K562 (cell line): ENCODE data around the gene PLPP4. TPM values are rescaled to one million over a fixed set of nuclear protein-coding genes. Genes with fewer than 3 reads are reported as not detected.

ENCODE experiments used
- ATAC-seq: fragments of 200-7000 bp; cut with Tn5 transposase; 3 replicates; pipeline ENCODE4 v1.9.1; 2020; ENCODE audit warnings: moderate library complexity
- BruUV-seq: library from RNA; stranded (reverse); fragments of 400-500 nt; replicated peaks from 2 replicates; lab custom pipeline; 2021; lab: Mats Ljungman, UMichigan
- CTCF ChIA-PET: fragments of 300-600 bp; formaldehyde crosslinking; extraction: SDS; loops from one replicate; lab custom pipeline; 2021; ENCODE audit warnings: low intra/inter-chr PET ratio; lab: Yijun Ruan, JAX
- POLR2A ChIA-PET: fragments of 300-600, 350-650 bp; sonication (Branson Sonifier 250); formaldehyde crosslinking; extraction: SDS; loops from one replicate; lab custom pipeline; 2021; ENCODE audit warnings: antibody characterized with exemption, inconsistent platforms; lab: Yijun Ruan, JAX
- DNase-seq, 4 experiments: peaks; one replicate each; pipeline versions ENCODE4 v3.0.0 to v3.0.0-alpha.2; 2011 to 2018; ENCODE audit warnings: low spot score in 3 of 4, mixed read lengths in 3 of 4; ENCODE audit errors: extremely low read depth in 1 of 4
- FAIRE-seq: peaks from 2 replicates; lab custom pipeline; 2011; peaks lifted over from hg19 to GRCh38; lab: Jason Lieb, UNC
- H2AFZ ChIP-seq: 2 replicates; pipeline ENCODE4 v1.6.0; 2011; ENCODE audit warnings: low read depth, low read length, control low read depth, inconsistent platforms
- H3K27ac ChIP-seq: fragments of 200-600 bp; 3 replicates; pipeline ENCODE4 v1.8.0; 2011; ENCODE audit warnings: low read depth, mild to moderate bottlenecking, control low read depth, inconsistent platforms, low read length, moderate library complexity, mixed read lengths; ENCODE audit errors: extremely low read depth
- H3K27me3 ChIP-seq, 2 experiments: fragments of 300-600 bp in 1 of 2; 2 replicates in 1 of 2; 3 replicates in 1 of 2; pipeline versions ENCODE4 v1.6.0 to v1.8.0; 2011; ENCODE audit warnings: inconsistent platforms in 2 of 2, low read length in 2 of 2, mild to moderate bottlenecking in 1 of 2, mixed read lengths in 1 of 2, moderate library complexity in 1 of 2; ENCODE audit not compliant: control insufficient read depth in 2 of 2, insufficient read depth in 2 of 2
- H3K36me3 ChIP-seq: fragments of 300-600 bp; 3 replicates; pipeline ENCODE4 v1.8.0; 2011; ENCODE audit warnings: mild to moderate bottlenecking, low read length, inconsistent platforms; ENCODE audit not compliant: control insufficient read depth, insufficient read depth
- H3K4me1 ChIP-seq, 2 experiments: fragments of 200-600 bp in 1 of 2; replicated peaks in 1 of 2; 2 replicates in 1 of 2; 3 replicates in 1 of 2; pipeline versions ENCODE4 v1.5.1 to v1.8.0; 2011; ENCODE audit warnings: inconsistent platforms in 2 of 2, low read length in 2 of 2, mild to moderate bottlenecking in 1 of 2, mixed read lengths in 1 of 2, moderate library complexity in 1 of 2; ENCODE audit not compliant: control insufficient read depth in 2 of 2, insufficient read depth in 2 of 2
- H3K4me2 ChIP-seq: 2 replicates; pipeline ENCODE4 v1.6.1; 2011; ENCODE audit warnings: low read length, control low read depth, inconsistent platforms, mixed read lengths; ENCODE audit not compliant: insufficient read depth
- H3K4me3 ChIP-seq: fragments of 200-600 bp; sonication (generic), shearing (Covaris generic); 2 replicates; pipeline ENCODE4 v1.5.1; 2016; ENCODE audit warnings: control low read depth, inconsistent platforms
- H3K79me2 ChIP-seq: fragments of 200-600 bp; 3 replicates; pipeline ENCODE4 v1.8.0; 2011; ENCODE audit warnings: low read length, inconsistent platforms; ENCODE audit not compliant: control insufficient read depth, insufficient read depth
- H3K9ac ChIP-seq, 2 experiments: 2 replicates each; pipeline versions ENCODE4 v1.6.0 to v1.6.1; 2011; ENCODE audit warnings: low read depth in 2 of 2, low read length in 2 of 2, control low read depth in 1 of 2, inconsistent platforms in 1 of 2, mild to moderate bottlenecking in 1 of 2, mixed read lengths in 1 of 2; ENCODE audit not compliant: insufficient read depth in 1 of 2
- H3K9me1 ChIP-seq: one replicate; pipeline ENCODE4 v1.6.0; 2011; ENCODE audit warnings: inconsistent platforms, mild to moderate bottlenecking, low read length, moderate library complexity; ENCODE audit not compliant: control insufficient read depth, insufficient read depth
- H3K9me3 ChIP-seq: replicated peaks from 2 replicates; pipeline ENCODE4 v1.5.1; 2011; ENCODE audit warnings: low read depth, low read length, inconsistent platforms; ENCODE audit not compliant: control insufficient read depth, insufficient read depth
- H4K20me1 ChIP-seq: replicated peaks from 2 replicates; pipeline ENCODE4 v1.6.1; 2011; ENCODE audit warnings: low read length, inconsistent platforms, mixed read lengths; ENCODE audit not compliant: control insufficient read depth, insufficient read depth
- BRF1 ChIP-seq: IDR thresholded peaks from 3 replicates; pipeline ENCODE4 v1.6.1; 2011; ENCODE audit warnings: borderline replicate concordance, mild to moderate bottlenecking; ENCODE audit not compliant: insufficient read length; ENCODE audit errors: extremely low read depth
- CHD4 ChIP-seq: fragments of 200-600 bp; sonication (generic); IDR thresholded peaks from 3 replicates; pipeline ENCODE4 v1.6.1; 2012; ENCODE audit warnings: low read depth, mild to moderate bottlenecking, mixed read lengths, low read length, inconsistent platforms; ENCODE audit not compliant: insufficient read depth, insufficient replicate concordance, poor library complexity, severe bottlenecking
- CREB1 ChIP-seq, 2 experiments: sonication (generic) in 1 of 2; formaldehyde crosslinking in 1 of 2; IDR thresholded peaks; 2 replicates each; pipeline versions ENCODE4 v1.6.1 to v1.8.0; 2012 to 2022; ENCODE audit warnings: inconsistent platforms in 1 of 2, mild to moderate bottlenecking in 1 of 2, missing genetic modification reagents in 1 of 2, moderate library complexity in 1 of 2
- EHMT2 ChIP-seq: fragments of 450-650 bp; IDR thresholded peaks from 2 replicates; pipeline ENCODE4 v1.6.1; 2018; ENCODE audit warnings: antibody characterized with exemption
- U2AF1 ChIP-seq: fragments of 200-400 bp; formaldehyde crosslinking; optimal IDR thresholded peaks from 2 replicates; pipeline ENCODE3; 2017; ENCODE audit warnings: mild to moderate bottlenecking, low read depth, low read length, moderate library complexity
- ZHX1 ChIP-seq: fragments of 150-350 bp; conservative IDR thresholded peaks from 2 replicates; pipeline ENCODE4 v1.6.1; 2014; ENCODE audit warnings: low read length
- WGBS: fragments of 100-300 bp; shearing (Covaris generic); methylation state at CpG from one replicate; pipeline ENCODE4 v1.1.6; 2016; ENCODE audit warnings: low coverage, mixed read lengths; ENCODE audit not compliant: insufficient coverage; ENCODE audit errors: missing lambda C conversion rate; 5-methylcytosine and 5-hydroxymethylcytosine counted together
- in situ Hi-C: fragments of 300-500 bp; cut with MboI; formaldehyde crosslinking; loops from 4 replicates; pipeline ENCODE4 v1.15.0; 2018; ENCODE audit warnings: inconsistent platforms, mixed read lengths
- intact Hi-C: fragments of 100-400 bp; cut with micrococcal nuclease; formaldehyde crosslinking; loops from 2 replicates; pipeline ENCODE4 v1.14.2; 2022
- polyA plus RNA-seq, 8 experiments: library from polyadenylated mRNA; depleted of rRNA in 4 of 8; stranded (reverse) in 5 of 8; unstranded in 3 of 8; fragments of >200 nt; fragmentation: Nextera tagmentation in 2 of 8; fragmentation: Illumina TruSeq in 1 of 8; extraction: Ambion mirVana in 2 of 8; extraction: Trizol in 1 of 8; gene quantifications; 2 replicates each; pipeline versions ENCODE4 v1.2.1 to v1.2.3, GENCODE V29; 2011 to 2014; ENCODE audit warnings: inconsistent platforms in 1 of 8, missing spikeins in 1 of 8
- total RNA-seq, 7 experiments: library from RNA; depleted of rRNA in 6 of 7; stranded (reverse); fragments of >200 nt in 6 of 7; fragmentation: Illumina TruSeq in 2 of 7; extraction: Trizol in 2 of 7; gene quantifications; 2 replicates each; pipeline versions ENCODE4 v1.2.1 to v1.2.3, GENCODE V29; 2011 to 2021; ENCODE audit warnings: low replicate concordance in 1 of 7
- TF ChIP-seq, protein P1 (sequence below): IDR thresholded peaks from 2 replicates; pipeline ENCODE4 v1.6.1; 2014; ENCODE audit warnings: antibody characterized with exemption
- TF ChIP-seq, protein P2 (sequence below): fragments of 200-400 bp; formaldehyde crosslinking; IDR thresholded peaks from 2 replicates; pipeline ENCODE4 v1.6.1; 2017; ENCODE audit warnings: mild to moderate bottlenecking, low read depth, low read length, moderate library complexity
- TF ChIP-seq, protein P3 (sequence below): sonication (generic); formaldehyde crosslinking; IDR thresholded peaks from 2 replicates; pipeline ENCODE4 v1.8.0; 2022; ENCODE audit warnings: mild to moderate bottlenecking, low read depth, missing genetic modification reagents
- TF ChIP-seq, protein P4 (sequence below): fragments of 250-450 bp; sonication (Bioruptor Pico); IDR thresholded peaks from 2 replicates; pipeline ENCODE4 v1.5.0; 2021; ENCODE audit warnings: mild to moderate bottlenecking, moderate library complexity

PLPP4 gene
- total and polyA plus RNA-seq, 9 of the 15 experiments (the other 6 are each of a cell fraction or from before 2014, with no cell fraction given): 0.08 TPM; not detected in 8

DNA sequence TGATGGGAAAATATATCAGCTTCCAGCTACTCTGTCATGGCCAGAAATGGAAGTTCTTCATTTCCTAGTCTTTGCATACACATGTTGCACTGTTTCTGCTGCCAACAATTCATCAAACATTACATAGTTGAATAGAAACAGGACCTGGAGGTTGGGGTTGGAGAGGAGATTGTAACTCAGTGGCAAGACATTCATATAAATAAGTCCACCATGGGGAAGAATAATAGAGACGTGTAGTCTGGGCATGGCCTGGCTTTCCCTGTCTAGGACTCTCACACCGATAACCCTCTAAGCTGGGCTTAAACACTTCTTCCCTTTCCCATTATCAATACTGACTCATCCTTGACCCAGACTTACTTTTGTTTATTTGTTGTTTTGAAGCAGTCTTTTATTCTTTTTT lies 155.7 kb downstream of the PLPP4 start:
- CTCF ChIA-PET: no interaction called here
- Histone ChIP-seq H2AFZ (no peak overlapping the region), H3K4me3 (no peak overlapping the region), H3K9me1 (no peaks in the 10 kb centered on the region), H3K27ac (no peak overlapping the region), H3K4me2 (no peak overlapping the region), H3K36me3 (no peaks in the 10 kb centered on the region), H3K79me2 (no peaks in the 10 kb centered on the region), H3K9ac (no peak overlapping the region), H3K4me1 (no peaks in the 10 kb centered on the region), H3K9me3 (no peaks in the 10 kb centered on the region), H3K27me3 (no peaks in the 10 kb centered on the region), H4K20me1 (no peaks in the 10 kb centered on the region)
- intact Hi-C loops (no loop called here), in situ Hi-C loops (no loop called here)
- FAIRE-seq (no peak), DNase-seq (no peak), ATAC-seq (no peak)
- BruUV-seq: no TSS peak
- POLR2A ChIA-PET: no interaction called here
- 0% methylated on average over 2 of the region's 2 CpGs for WGBS
- TF ChIP-seq U2AF1: no peak
- no peak for TF ChIP-seq CHD4
- TF ChIP-seq EHMT2: no peak
- TF ChIP-seq, protein P1, sequence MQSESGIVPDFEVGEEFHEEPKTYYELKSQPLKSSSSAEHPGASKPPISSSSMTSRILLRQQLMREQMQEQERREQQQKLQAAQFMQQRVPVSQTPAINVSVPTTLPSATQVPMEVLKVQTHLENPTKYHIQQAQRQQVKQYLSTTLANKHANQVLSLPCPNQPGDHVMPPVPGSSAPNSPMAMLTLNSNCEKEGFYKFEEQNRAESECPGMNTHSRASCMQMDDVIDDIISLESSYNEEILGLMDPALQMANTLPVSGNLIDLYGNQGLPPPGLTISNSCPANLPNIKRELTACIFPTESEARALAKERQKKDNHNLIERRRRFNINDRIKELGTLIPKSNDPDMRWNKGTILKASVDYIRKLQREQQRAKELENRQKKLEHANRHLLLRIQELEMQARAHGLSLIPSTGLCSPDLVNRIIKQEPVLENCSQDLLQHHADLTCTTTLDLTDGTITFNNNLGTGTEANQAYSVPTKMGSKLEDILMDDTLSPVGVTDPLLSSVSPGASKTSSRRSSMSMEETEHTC: no peak
- TF ChIP-seq, protein P2, sequence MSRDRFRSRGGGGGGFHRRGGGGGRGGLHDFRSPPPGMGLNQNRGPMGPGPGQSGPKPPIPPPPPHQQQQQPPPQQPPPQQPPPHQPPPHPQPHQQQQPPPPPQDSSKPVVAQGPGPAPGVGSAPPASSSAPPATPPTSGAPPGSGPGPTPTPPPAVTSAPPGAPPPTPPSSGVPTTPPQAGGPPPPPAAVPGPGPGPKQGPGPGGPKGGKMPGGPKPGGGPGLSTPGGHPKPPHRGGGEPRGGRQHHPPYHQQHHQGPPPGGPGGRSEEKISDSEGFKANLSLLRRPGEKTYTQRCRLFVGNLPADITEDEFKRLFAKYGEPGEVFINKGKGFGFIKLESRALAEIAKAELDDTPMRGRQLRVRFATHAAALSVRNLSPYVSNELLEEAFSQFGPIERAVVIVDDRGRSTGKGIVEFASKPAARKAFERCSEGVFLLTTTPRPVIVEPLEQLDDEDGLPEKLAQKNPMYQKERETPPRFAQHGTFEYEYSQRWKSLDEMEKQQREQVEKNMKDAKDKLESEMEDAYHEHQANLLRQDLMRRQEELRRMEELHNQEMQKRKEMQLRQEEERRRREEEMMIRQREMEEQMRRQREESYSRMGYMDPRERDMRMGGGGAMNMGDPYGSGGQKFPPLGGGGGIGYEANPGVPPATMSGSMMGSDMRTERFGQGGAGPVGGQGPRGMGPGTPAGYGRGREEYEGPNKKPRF: no peak
- TF ChIP-seq ZHX1: no peak
- TF ChIP-seq, protein P3, sequence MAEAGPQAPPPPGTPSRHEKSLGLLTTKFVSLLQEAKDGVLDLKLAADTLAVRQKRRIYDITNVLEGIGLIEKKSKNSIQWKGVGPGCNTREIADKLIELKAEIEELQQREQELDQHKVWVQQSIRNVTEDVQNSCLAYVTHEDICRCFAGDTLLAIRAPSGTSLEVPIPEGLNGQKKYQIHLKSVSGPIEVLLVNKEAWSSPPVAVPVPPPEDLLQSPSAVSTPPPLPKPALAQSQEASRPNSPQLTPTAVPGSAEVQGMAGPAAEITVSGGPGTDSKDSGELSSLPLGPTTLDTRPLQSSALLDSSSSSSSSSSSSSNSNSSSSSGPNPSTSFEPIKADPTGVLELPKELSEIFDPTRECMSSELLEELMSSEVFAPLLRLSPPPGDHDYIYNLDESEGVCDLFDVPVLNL (CRISPR knock-in tag): no peak
- TF ChIP-seq CREB1 (IDR thresholded peaks at IDR 0.05): no peak
- TF ChIP-seq CREB1 (CRISPR knock-in tag; IDR thresholded peaks at IDR 0.05): no peak
- TF ChIP-seq, protein P4, sequence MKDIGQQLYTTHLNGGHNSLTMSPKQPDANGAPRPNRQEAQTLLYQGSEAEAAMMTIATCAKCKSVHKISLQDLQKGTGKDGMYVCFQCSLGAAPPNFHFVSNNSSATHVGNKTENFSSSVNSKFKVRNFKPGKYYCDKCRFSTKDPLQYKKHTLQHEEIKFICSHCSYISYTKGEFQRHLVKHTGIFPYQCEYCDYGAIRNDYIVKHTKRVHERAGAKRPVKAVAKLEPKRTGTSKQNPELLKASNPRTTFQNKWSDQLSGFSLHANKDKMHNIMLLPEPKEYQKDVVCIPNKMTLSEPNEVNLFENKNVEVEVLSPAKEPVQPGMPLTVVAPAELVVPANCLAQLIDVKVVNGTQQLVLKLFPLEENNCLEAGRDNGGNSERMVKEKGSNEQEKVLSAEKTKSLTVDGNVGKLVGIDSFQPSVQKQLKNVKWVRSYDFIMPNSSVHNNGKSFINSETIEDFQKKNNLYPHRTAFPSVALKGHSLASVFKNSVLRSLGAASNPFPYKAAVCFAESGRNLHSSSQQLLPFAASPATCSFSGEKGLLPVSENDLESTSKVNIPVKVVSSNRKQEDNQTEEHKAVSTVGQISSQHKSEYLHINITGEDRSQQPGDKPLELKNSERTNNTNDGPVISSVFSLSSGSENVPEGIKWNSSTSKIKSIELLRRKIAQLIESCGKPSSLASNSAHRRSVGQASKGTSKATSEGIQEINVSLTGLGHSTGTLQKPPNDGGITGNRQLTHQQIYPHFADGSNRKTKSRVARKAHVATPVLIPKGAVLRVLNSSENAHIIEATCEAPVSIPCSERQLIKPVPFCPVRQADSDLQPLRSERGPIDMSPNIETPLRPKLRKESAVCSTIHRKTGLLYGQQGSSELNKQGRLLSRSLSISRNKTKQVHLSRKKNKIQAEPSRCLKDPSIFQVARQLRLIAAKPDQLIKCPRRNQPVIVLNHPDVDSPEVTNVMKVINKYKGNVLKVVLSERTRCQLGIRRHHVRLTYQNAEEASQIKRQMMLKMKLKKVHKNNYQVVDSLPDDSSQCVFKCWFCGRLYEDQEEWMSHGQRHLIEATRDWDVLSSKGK: no peak
- TF ChIP-seq BRF1: no peak
